H9 (cell line): ENCODE results near the gene KIF16B. TPM values are rescaled to one million over a fixed set of nuclear protein-coding genes. Genes with fewer than 3 reads are reported as not detected.

Source experiments
- DNase-seq: peaks from one replicate; pipeline ENCODE4 v3.0.0-alpha.2; 2017
- H2AFZ ChIP-seq: one replicate; pipeline ENCODE4 v1.6.1; 2013; ENCODE audit warnings: mild to moderate bottlenecking, low read length, control low read depth, moderate library complexity
- H2AK5ac ChIP-seq: 2 replicates; pipeline ENCODE4 v1.6.1; 2013; ENCODE audit warnings: low read length, control low read depth, mixed read lengths; ENCODE audit not compliant: insufficient read length
- H2BK120ac ChIP-seq: one replicate; pipeline ENCODE4 v1.6.1; 2013; ENCODE audit warnings: low read depth, mild to moderate bottlenecking, low read length, control low read depth, inconsistent platforms; ENCODE audit not compliant: poor library complexity, severe bottlenecking
- H2BK12ac ChIP-seq: 2 replicates; pipeline ENCODE4 v1.6.1; 2013; ENCODE audit warnings: low read length, control low read depth, mixed read lengths, low read depth; ENCODE audit not compliant: insufficient read length
- H2BK15ac ChIP-seq: 2 replicates; pipeline ENCODE4 v1.6.1; 2013; ENCODE audit warnings: low read depth, low read length, control low read depth
- H2BK20ac ChIP-seq: one replicate; pipeline ENCODE4 v1.6.1; 2013; ENCODE audit warnings: low read depth, mild to moderate bottlenecking, low read length, control low read depth, inconsistent platforms; ENCODE audit not compliant: poor library complexity, severe bottlenecking
- H2BK5ac ChIP-seq: 2 replicates; pipeline ENCODE4 v1.6.1; 2013; ENCODE audit warnings: low read length, control low read depth, mixed read lengths; ENCODE audit not compliant: insufficient read length
- H3K14ac ChIP-seq: 2 replicates; pipeline ENCODE4 v1.6.1; 2013; ENCODE audit warnings: low read length, control low read depth; ENCODE audit not compliant: insufficient read depth
- H3K18ac ChIP-seq: 2 replicates; pipeline ENCODE4 v1.6.1; 2013; ENCODE audit warnings: low read depth, mild to moderate bottlenecking, mixed read lengths, low read length, control low read depth; ENCODE audit not compliant: insufficient read length
- H3K23ac ChIP-seq: 2 replicates; pipeline ENCODE4 v1.6.1; 2013; ENCODE audit warnings: low read length, control low read depth, mixed read lengths, low read depth; ENCODE audit not compliant: insufficient read length
- H3K23me2 ChIP-seq: 2 replicates; pipeline ENCODE4 v1.6.1; 2013; ENCODE audit warnings: low read depth, mild to moderate bottlenecking, mixed read lengths, low read length, control low read depth; ENCODE audit not compliant: insufficient read length, poor library complexity, severe bottlenecking
- H3K27ac ChIP-seq: 2 replicates; pipeline ENCODE4 v1.5.1; 2013; ENCODE audit warnings: low read length, control low read depth, mixed read lengths, low read depth; ENCODE audit not compliant: insufficient read length
- H3K27me3 ChIP-seq: 2 replicates; pipeline ENCODE4 v1.6.1; 2013; ENCODE audit warnings: low read length, control low read depth, inconsistent platforms; ENCODE audit not compliant: insufficient read depth
- H3K4ac ChIP-seq: 2 replicates; pipeline ENCODE4 v1.6.1; 2013; ENCODE audit warnings: low read depth, mild to moderate bottlenecking, control low read depth, inconsistent platforms, low read length, moderate library complexity
- H3K4me1 ChIP-seq: 2 replicates; pipeline ENCODE4 v1.6.1; 2013; ENCODE audit warnings: low read length, control low read depth, inconsistent platforms; ENCODE audit not compliant: insufficient read depth
- H3K4me2 ChIP-seq: 2 replicates; pipeline ENCODE4 v1.6.1; 2013; ENCODE audit warnings: low read length, control low read depth, mixed read lengths; ENCODE audit not compliant: insufficient read length, insufficient read depth
- H3K56ac ChIP-seq: 2 replicates; pipeline ENCODE4 v1.6.1; 2013; ENCODE audit warnings: low read depth, mild to moderate bottlenecking, mixed read lengths, low read length, control low read depth; ENCODE audit not compliant: insufficient read length
- H3K79me1 ChIP-seq: 2 replicates; pipeline ENCODE4 v1.6.1; 2013; ENCODE audit warnings: low read depth, mild to moderate bottlenecking, moderate library complexity, low read length, control low read depth, inconsistent platforms; ENCODE audit not compliant: insufficient read depth, poor library complexity, severe bottlenecking
- H3K79me2 ChIP-seq: 2 replicates; pipeline ENCODE4 v1.6.1; 2013; ENCODE audit warnings: low read length, control low read depth, inconsistent platforms; ENCODE audit not compliant: insufficient read depth
- H3K9ac ChIP-seq: 2 replicates; pipeline ENCODE4 v1.6.1; 2013; ENCODE audit warnings: low read length, control low read depth, mixed read lengths; ENCODE audit not compliant: insufficient read length; ENCODE audit errors: extremely low read depth
- H3K9me3 ChIP-seq: one replicate; pipeline ENCODE4 v1.6.1; 2013; ENCODE audit warnings: low read depth, low read length, inconsistent platforms; ENCODE audit not compliant: control insufficient read depth
- H3T11ph ChIP-seq: one replicate; pipeline ENCODE4 v1.6.1; 2013; ENCODE audit warnings: mild to moderate bottlenecking, low read length, control low read depth, inconsistent platforms
- H4K20me1 ChIP-seq: one replicate; pipeline ENCODE4 v1.6.1; 2013; ENCODE audit not compliant: control insufficient read depth, insufficient read length, insufficient read depth
- H4K5ac ChIP-seq: 2 replicates; pipeline ENCODE4 v1.6.1; 2013; ENCODE audit warnings: low read depth, mild to moderate bottlenecking, mixed read lengths, low read length, control low read depth; ENCODE audit not compliant: insufficient read length
- H4K8ac ChIP-seq: replicated peaks from 2 replicates; pipeline ENCODE4 v1.6.1; 2013; ENCODE audit warnings: low read length, control low read depth, mixed read lengths, low read depth; ENCODE audit not compliant: insufficient read length
- H4K91ac ChIP-seq: 2 replicates; pipeline ENCODE4 v1.6.1; 2013; ENCODE audit warnings: low read depth, mild to moderate bottlenecking, moderate library complexity, mixed read lengths, low read length, control low read depth; ENCODE audit not compliant: insufficient read length
- H3K27ac Mint-ChIP-seq, 3 experiments: 2 replicates in 2 of 3; 3 replicates in 1 of 3; pipeline ENCODE4 v1.8.0; 2020 to 2021; ENCODE audit warnings: mixed read lengths in 3 of 3, mild to moderate bottlenecking in 1 of 3, moderate library complexity in 1 of 3
- H3K27me3 Mint-ChIP-seq: 2 replicates; pipeline ENCODE4 v1.8.0; 2021; ENCODE audit warnings: low read depth, mild to moderate bottlenecking, moderate library complexity, mixed read lengths
- H3K36me3 Mint-ChIP-seq, 3 experiments: 2 replicates in 2 of 3; 3 replicates in 1 of 3; pipeline ENCODE4 v1.8.0; 2020 to 2021; ENCODE audit warnings: low read depth in 3 of 3, mixed read lengths in 3 of 3; ENCODE audit not compliant: insufficient read depth in 1 of 3
- H3K4me1 Mint-ChIP-seq, 2 experiments: 2 replicates each; pipeline ENCODE4 v1.8.0; 2020; ENCODE audit warnings: mixed read lengths in 2 of 2
- H3K4me3 Mint-ChIP-seq, 2 experiments: 2 replicates in 1 of 2; 3 replicates in 1 of 2; pipeline ENCODE4 v1.8.0; 2020 to 2021; ENCODE audit warnings: mild to moderate bottlenecking in 2 of 2, mixed read lengths in 2 of 2, moderate library complexity in 1 of 2
- H3K9me3 Mint-ChIP-seq, 2 experiments: 2 replicates in 1 of 2; 3 replicates in 1 of 2; pipeline ENCODE4 v1.8.0; 2020; ENCODE audit warnings: mild to moderate bottlenecking in 2 of 2, mixed read lengths in 2 of 2, moderate library complexity in 1 of 2
- WGBS: extraction: QIAGEN DNeasy Blood & Tissue Kit; methylation state at CpG from one replicate; pipeline ENCODE4 v1.1.7; 2013; ENCODE audit warnings: missing lambda C conversion rate, low lambda C conversion rate, mixed read lengths; ENCODE audit not compliant: insufficient read length; ENCODE audit errors: extremely low coverage; 5-methylcytosine and 5-hydroxymethylcytosine counted together
- total RNA-seq: library from RNA; stranded (reverse); gene quantifications from 2 replicates; pipeline ENCODE4 v1.2.1, GENCODE V29; 2021
- TF ChIP-seq, protein P1 (sequence below): fragments of 200-600 bp; sonication (generic); conservative IDR thresholded peaks from 3 replicates; pipeline ENCODE4 v1.8.0; 2021; ENCODE audit warnings: antibody characterized with exemption, mild to moderate bottlenecking

Gene KIF16B
- total RNA-seq, 1 experiment from 2014 or later, result 7.4 TPM

DNA sequence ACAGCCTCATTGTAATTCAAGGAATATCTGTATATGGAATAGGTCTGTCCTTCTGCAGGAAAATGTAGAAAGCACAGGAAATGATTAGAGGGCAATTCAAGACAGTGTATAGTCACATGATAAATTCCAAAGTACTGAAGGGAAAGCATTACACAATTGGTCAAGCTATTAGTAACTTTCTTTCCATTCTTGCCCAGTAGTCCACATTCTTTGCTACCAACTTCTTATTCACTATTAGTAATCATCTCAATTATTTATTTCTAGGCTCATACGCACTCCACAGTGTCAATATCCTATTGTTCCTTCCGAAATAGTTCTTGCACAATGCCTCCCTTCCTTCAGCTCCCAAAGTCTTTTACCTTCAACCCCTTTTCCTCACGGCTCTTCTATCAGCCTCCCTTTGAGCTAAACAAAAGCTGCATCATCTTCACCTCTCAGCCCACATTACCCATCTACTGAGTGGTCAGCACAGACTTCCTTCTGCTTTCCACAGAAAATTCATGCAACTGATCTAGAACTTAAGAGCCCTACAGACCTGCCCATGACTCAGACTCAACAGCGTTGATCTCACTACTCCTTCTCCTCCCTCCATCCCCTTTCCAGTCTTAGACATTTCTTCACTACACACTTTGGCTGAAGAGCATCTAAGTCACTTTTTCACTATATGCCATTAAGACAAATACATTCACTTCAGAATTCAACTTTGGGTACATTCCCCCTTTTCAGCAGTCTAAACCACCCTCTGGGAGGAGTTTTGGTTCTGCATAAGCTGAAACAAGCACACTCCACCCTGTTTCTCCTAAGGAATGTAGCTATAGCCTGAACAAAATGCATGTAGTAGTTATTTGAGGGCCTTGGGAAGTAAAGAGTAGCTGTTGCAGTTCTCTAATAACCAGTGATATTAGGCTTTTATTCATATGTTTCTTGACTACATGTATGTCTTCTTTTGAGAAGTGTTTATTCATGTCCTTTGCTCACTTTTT is 157.9 kb downstream of the KIF16B start:
- Histone ChIP-seq H2BK20ac (no peak overlapping the region), H3K4me2 (no peak overlapping the region), H2BK5ac (no peak overlapping the region), H3K79me2 (no peaks in the 10 kb centered on the region), H3K56ac (no peak overlapping the region), H3T11ph (no peak overlapping the region), H3K9me3 (no peaks in the 10 kb centered on the region), H2BK12ac (no peak overlapping the region), H2BK15ac (no peak overlapping the region), H3K27me3 (no peaks in the 10 kb centered on the region), H4K8ac (no peak overlapping the region), H3K23ac (no peak overlapping the region), H2BK120ac (no peak overlapping the region), H3K27ac (no peak overlapping the region), H3K79me1 (no peaks in the 10 kb centered on the region), H3K18ac (no peak overlapping the region), H4K91ac (no peak overlapping the region), H3K4ac (no peak overlapping the region), H4K5ac (no peak overlapping the region), H3K23me2 (no peaks in the 10 kb centered on the region), H2AK5ac (no peak overlapping the region), H3K14ac (no peak overlapping the region), H2AFZ (no peak overlapping the region), H3K9ac (no peak overlapping the region), H3K4me1 (no peaks in the 10 kb centered on the region), H4K20me1 (no peaks in the 10 kb centered on the region)
- no peak overlapping the region for H3K4me3 Mint-ChIP-seq
- TF ChIP-seq, protein P1, sequence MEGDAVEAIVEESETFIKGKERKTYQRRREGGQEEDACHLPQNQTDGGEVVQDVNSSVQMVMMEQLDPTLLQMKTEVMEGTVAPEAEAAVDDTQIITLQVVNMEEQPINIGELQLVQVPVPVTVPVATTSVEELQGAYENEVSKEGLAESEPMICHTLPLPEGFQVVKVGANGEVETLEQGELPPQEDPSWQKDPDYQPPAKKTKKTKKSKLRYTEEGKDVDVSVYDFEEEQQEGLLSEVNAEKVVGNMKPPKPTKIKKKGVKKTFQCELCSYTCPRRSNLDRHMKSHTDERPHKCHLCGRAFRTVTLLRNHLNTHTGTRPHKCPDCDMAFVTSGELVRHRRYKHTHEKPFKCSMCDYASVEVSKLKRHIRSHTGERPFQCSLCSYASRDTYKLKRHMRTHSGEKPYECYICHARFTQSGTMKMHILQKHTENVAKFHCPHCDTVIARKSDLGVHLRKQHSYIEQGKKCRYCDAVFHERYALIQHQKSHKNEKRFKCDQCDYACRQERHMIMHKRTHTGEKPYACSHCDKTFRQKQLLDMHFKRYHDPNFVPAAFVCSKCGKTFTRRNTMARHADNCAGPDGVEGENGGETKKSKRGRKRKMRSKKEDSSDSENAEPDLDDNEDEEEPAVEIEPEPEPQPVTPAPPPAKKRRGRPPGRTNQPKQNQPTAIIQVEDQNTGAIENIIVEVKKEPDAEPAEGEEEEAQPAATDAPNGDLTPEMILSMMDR, result no peak
- no peaks in the 10 kb centered on the region for H3K27me3 Mint-ChIP-seq
- peaks cover 17 to 24% (median 17%) of the 10 kb centered on the region in 3 experiments for H3K36me3 Mint-ChIP-seq
- no CpG with 5 or more reads among the region's 4 CpGs for WGBS
- peaks cover 9 to 10% of the 10 kb centered on the region in 2 experiments; a peak in 4 of 5 replicates for H3K9me3 Mint-ChIP-seq
- no peak overlapping the region for H3K27ac Mint-ChIP-seq
- H3K4me1 Mint-ChIP-seq, result peaks cover 0 to 2% of the 10 kb centered on the region in 2 experiments; a peak in 2 of 4 replicates
- DNase-seq, result no peak
